GM18517 (cell line): Measurements from ENCODE around the gene FGD5.

Experiments used
- ATAC-seq: cut with Tn5 transposase; IDR thresholded peaks from one replicate; pipeline ENCODE4 v1.9.1; 2021; ENCODE audit warnings: mild to moderate bottlenecking, moderate library complexity; ENCODE audit not compliant: unreplicated experiment

Gene FGD5

GRCh38 chr3:14957153-14957552 is 138.4 kb downstream of the FGD5 start:
- no peak for ATAC-seq

GRCh38 chr3:14957925-14958324 is 139.2 kb downstream of the FGD5 start:
- ATAC-seq = peak; percentile 43

- peak; percentile 47 for ATAC-seq
Observed at GRCh38 chr3:14959359-14959943, 140.7 kb downstream of the FGD5 start.

DNA sequence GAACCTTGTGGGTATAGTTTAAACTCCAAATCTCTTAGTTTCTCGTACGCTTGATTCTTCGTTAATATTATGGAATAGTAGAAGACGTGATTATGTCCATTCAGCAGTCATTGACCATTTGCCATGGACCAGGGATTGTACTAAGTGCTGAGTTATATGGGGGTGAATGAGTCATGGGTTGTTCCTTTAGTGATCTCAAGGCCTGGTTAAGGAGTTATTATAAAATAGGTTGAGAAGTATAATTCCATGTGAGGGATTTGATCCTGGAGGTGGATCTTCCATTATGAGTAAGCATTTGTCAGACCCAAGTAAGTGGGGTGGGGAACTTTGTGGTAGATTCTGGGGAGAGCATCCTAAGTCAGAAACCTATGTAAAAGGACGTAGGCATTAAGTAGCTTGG is 144.0 kb downstream of the FGD5 start:
- ATAC-seq = no peak

DNA sequence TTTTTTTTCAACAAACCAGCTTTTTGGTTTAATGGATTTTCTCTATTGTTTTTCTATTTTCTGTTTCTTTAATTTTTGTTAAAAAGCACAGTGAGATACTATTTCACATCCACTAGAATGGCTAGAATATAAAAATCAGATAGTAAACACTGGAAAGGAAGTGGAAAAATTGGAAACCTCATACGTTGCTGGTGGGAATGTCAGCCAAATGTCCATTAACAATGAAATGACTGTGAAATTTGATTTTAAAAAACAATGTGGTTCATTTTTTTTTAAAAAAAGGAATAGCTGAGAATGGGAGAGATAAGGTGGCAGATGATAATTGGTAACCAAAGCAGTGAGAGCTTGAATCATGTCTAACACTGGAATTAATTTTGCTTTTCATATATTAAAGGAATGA is 148.5 kb downstream of the FGD5 start:
- ATAC-seq = no peak

- ATAC-seq = no peak
Observed at GRCh38 chr3:14969671-14970070, 150.9 kb downstream of the FGD5 start.

DNA sequence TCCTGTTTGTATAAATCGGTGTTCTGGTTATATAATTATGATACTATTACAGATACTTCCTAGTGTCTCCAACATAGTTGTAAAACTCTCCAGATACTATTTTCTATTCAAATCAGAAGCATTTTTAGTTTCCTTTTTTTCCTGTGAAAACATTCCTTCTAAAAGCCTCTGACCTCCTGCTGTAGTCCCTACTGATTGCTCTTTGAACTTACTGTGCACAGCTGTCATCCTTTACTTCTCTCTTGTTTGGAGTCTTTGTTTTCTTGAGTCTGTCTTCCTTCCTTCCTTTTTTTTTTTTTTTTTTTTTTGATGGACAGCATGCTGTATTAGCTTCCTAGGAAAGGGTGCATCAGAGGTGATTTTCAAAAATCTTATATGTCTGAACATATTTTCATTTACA is 157.6 kb downstream of the FGD5 start:
- ATAC-seq = no peak

GRCh38 chr3:14980689-14981088 is 161.9 kb downstream of the FGD5 start:
- no peak for ATAC-seq
